PC-3 (cell line): ENCODE measurements around the gene SYT15. TPM values are rescaled to one million over a fixed set of nuclear protein-coding genes. Genes with fewer than 3 reads are reported as not detected.

Experiments
- ATAC-seq: fragments of 200-7000 bp; cut with Tn5 transposase; 2 replicates; pipeline ENCODE4 v1.9.1; 2020; ENCODE audit warnings: mild to moderate bottlenecking, moderate library complexity
- BruUV-seq: library from RNA; stranded (reverse); fragments of 400-500 nt; replicated peaks from 2 replicates; lab custom pipeline; 2021; lab: Mats Ljungman, UMichigan
- CTCF ChIA-PET: fragments of 300-600 bp; sonication (Branson Sonifier 250); formaldehyde crosslinking; loops from one replicate; lab custom pipeline; 2022; ENCODE audit warnings: antibody characterized with exemption; lab: Charles Lee
- POLR2A ChIA-PET: fragments of 300-600 bp; sonication (Branson Sonifier 250); formaldehyde crosslinking; loops from one replicate; lab custom pipeline; 2022; ENCODE audit warnings: antibody characterized with exemption; ENCODE audit not compliant: unreplicated experiment; lab: Charles Lee
- DNase-seq: peaks from one replicate; pipeline ENCODE4 v3.0.0-alpha.2; 2015
- H2AFZ ChIP-seq: fragments of 300-600 bp; sonication (generic); 2 replicates; pipeline ENCODE4 v1.6.0; 2016; ENCODE audit warnings: antibody characterized with exemption, low read length
- H3F3A ChIP-seq: fragments of 300-600 bp; sonication (generic); one replicate; pipeline ENCODE4 v1.6.0; 2017; ENCODE audit warnings: antibody characterized with exemption, low read length, control low read depth, mild to moderate bottlenecking; ENCODE audit not compliant: unreplicated experiment
- H3K27ac ChIP-seq: fragments of 300-600 bp; sonication (generic); 2 replicates; pipeline ENCODE4 v1.5.1; 2016; ENCODE audit warnings: mild to moderate bottlenecking, low read length
- H3K27me3 ChIP-seq: fragments of 300-600 bp; sonication (generic); 2 replicates; pipeline ENCODE4 v1.6.1; 2016; ENCODE audit warnings: low read length, mixed read lengths
- H3K36me3 ChIP-seq: fragments of 300-600 bp; sonication (generic); 2 replicates; pipeline ENCODE4 v1.6.1; 2016; ENCODE audit warnings: low read depth, mixed run types, low read length, mixed read lengths
- H3K4me1 ChIP-seq: fragments of 300-600 bp; sonication (generic); 2 replicates; pipeline ENCODE4 v1.5.1; 2016; ENCODE audit warnings: low read length; ENCODE audit not compliant: insufficient read depth
- H3K4me2 ChIP-seq: fragments of 300-600 bp; sonication (generic); 2 replicates; pipeline ENCODE4 v1.6.0; 2016; ENCODE audit warnings: low read length
- H3K4me3 ChIP-seq: fragments of 300-600 bp; sonication (generic); 2 replicates; pipeline ENCODE4 v1.5.1; 2016; ENCODE audit warnings: mild to moderate bottlenecking, low read length, mixed read lengths
- H3K79me2 ChIP-seq: fragments of 300-600 bp; sonication (generic); 2 replicates; pipeline ENCODE4 v1.6.1; 2017; ENCODE audit warnings: low read length, mixed read lengths
- H3K9ac ChIP-seq: fragments of 300-600 bp; sonication (generic); 2 replicates; pipeline ENCODE4 v1.6.0; 2016; ENCODE audit warnings: mild to moderate bottlenecking, low read length
- H3K9me2 ChIP-seq: fragments of 300-600 bp; sonication (generic); replicated peaks from 2 replicates; pipeline ENCODE4 v1.6.1; 2016; ENCODE audit warnings: mixed run types, low read length, mixed read lengths
- H3K9me3 ChIP-seq: fragments of 300-600 bp; sonication (generic); 2 replicates; pipeline ENCODE4 v1.6.1; 2016; ENCODE audit warnings: low read length, mixed read lengths
- H4K20me1 ChIP-seq: fragments of 300-600 bp; sonication (generic); 2 replicates; pipeline ENCODE4 v1.6.1; 2016; ENCODE audit warnings: low read length, mixed read lengths
- EZH2 ChIP-seq: fragments of 300-600 bp; sonication (generic); IDR thresholded peaks from one replicate; pipeline ENCODE4 v1.6.1; 2017; ENCODE audit warnings: antibody characterized with exemption, mild to moderate bottlenecking, low read length; ENCODE audit not compliant: unreplicated experiment
- EZH2phosphoT487 ChIP-seq: fragments of 300-600 bp; sonication (generic); IDR thresholded peaks from 2 replicates; pipeline ENCODE4 v1.6.1; 2018; ENCODE audit warnings: mild to moderate bottlenecking, antibody characterized with exemption, low read length, borderline replicate concordance
- intact Hi-C: fragments of 100-400 bp; cut with micrococcal nuclease; formaldehyde crosslinking; loops from 2 replicates; pipeline ENCODE4 v1.9.0; 2023
- total RNA-seq: library from RNA; depleted of rRNA; stranded (reverse); fragments of >200 nt; gene quantifications from 2 replicates; pipeline ENCODE4 v1.2.3, GENCODE V29; 2014
- TF ChIP-seq, protein P1 (sequence below): fragments of 300-600 bp; sonication (generic); conservative IDR thresholded peaks from 2 replicates; pipeline ENCODE4 v1.5.1; 2017; ENCODE audit warnings: antibody characterized with exemption, low read depth, mild to moderate bottlenecking, low read length

Gene SYT15
- total RNA-seq, 1 experiment from 2014 or later, result not detected

DNA sequence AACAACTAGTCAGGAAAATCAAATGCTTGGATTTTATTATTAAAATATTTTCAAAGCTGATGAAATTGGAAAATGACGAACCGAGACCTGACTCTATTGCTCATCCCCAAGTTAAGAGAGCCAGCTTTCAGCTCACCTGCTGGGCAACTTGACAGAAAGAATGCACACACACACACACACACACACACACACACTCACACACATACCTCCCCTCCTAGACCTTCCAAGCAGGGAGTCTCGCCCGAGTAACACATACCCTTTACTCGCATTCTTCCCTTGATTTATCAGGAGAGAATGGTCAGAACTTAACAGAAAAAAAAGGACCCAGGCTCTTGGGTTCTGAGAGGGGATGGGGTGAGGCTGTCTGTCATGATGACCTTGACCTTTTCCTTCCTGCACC, 41.6 kb upstream of the SYT15 start:
- Histone ChIP-seq H2AFZ (no peak overlapping the region), H3K4me1 (no peaks in the 10 kb centered on the region), H3K27ac (no peak overlapping the region), H3K36me3 (no peaks in the 10 kb centered on the region), H3K27me3 (no peaks in the 10 kb centered on the region), H3F3A (no peaks in the 10 kb centered on the region), H4K20me1 (no peaks in the 10 kb centered on the region), H3K79me2 (no peaks in the 10 kb centered on the region), H3K9me2 (no peaks in the 10 kb centered on the region), H3K9ac (no peak overlapping the region), H3K4me3 (no peak overlapping the region), H3K9me3 (no peaks in the 10 kb centered on the region), H3K4me2 (no peak overlapping the region)
- intact Hi-C loops, result no loop called here
- no peak for TF ChIP-seq EZH2
- TF ChIP-seq, protein P1, sequence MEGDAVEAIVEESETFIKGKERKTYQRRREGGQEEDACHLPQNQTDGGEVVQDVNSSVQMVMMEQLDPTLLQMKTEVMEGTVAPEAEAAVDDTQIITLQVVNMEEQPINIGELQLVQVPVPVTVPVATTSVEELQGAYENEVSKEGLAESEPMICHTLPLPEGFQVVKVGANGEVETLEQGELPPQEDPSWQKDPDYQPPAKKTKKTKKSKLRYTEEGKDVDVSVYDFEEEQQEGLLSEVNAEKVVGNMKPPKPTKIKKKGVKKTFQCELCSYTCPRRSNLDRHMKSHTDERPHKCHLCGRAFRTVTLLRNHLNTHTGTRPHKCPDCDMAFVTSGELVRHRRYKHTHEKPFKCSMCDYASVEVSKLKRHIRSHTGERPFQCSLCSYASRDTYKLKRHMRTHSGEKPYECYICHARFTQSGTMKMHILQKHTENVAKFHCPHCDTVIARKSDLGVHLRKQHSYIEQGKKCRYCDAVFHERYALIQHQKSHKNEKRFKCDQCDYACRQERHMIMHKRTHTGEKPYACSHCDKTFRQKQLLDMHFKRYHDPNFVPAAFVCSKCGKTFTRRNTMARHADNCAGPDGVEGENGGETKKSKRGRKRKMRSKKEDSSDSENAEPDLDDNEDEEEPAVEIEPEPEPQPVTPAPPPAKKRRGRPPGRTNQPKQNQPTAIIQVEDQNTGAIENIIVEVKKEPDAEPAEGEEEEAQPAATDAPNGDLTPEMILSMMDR, result no peak
- TF ChIP-seq EZH2phosphoT487, result no peak
- ATAC-seq (no peak), DNase-seq (no peak)
- POLR2A ChIA-PET, result no interaction called here
- CTCF ChIA-PET, result no interaction called here
- no TSS peak for BruUV-seq

- no peak for TF ChIP-seq EZH2
- Histone ChIP-seq H3K4me2 (no peak overlapping the region), H3K36me3 (no peaks in the 10 kb centered on the region), H3K27me3 (no peaks in the 10 kb centered on the region), H3K9me2 (no peaks in the 10 kb centered on the region), H3F3A (no peaks in the 10 kb centered on the region), H3K9me3 (no peaks in the 10 kb centered on the region), H3K79me2 (no peaks in the 10 kb centered on the region), H3K4me1 (no peaks in the 10 kb centered on the region), H3K27ac (no peak overlapping the region), H3K9ac (no peak overlapping the region), H3K4me3 (no peak overlapping the region), H4K20me1 (no peaks in the 10 kb centered on the region), H2AFZ (no peak overlapping the region)
- CTCF ChIA-PET, result no interaction called here
- intact Hi-C loops, result no loop called here
- POLR2A ChIA-PET, result no interaction called here
- ATAC-seq (no peak), DNase-seq (no peak)
- no TSS peak for BruUV-seq
Measured at GRCh38 chr10:46538155-46538554, 40.8 kb upstream of the SYT15 start.

GRCh38 chr10:46538717-46539426, 40.1 kb upstream of the SYT15 start:
- intact Hi-C loops, result no loop called here

More at GRCh38 chr10:46538717-46539426, 40.1 kb upstream of the SYT15 start:
- Histone ChIP-seq H2AFZ (no peak overlapping the region), H3K4me3 (no peak overlapping the region), H3K4me2 (no peak overlapping the region), H3K4me1 (no peaks in the 10 kb centered on the region), H4K20me1 (no peaks in the 10 kb centered on the region), H3K9me2 (no peaks in the 10 kb centered on the region), H3K9ac (no peak overlapping the region), H3K9me3 (no peaks in the 10 kb centered on the region), H3K79me2 (no peaks in the 10 kb centered on the region), H3K36me3 (no peaks in the 10 kb centered on the region), H3K27ac (no peak overlapping the region), H3F3A (no peaks in the 10 kb centered on the region), H3K27me3 (no peaks in the 10 kb centered on the region)
- CTCF ChIA-PET, result no interaction called here
- DNase-seq, result no peak
- ATAC-seq, result no peak
- POLR2A ChIA-PET, result no interaction called here
- TF ChIP-seq EZH2phosphoT487 (no peak), EZH2 (no peak)
- TF ChIP-seq, protein P1, result no peak
- BruUV-seq, result no TSS peak
